Measurements from ENCODE around the gene DIPK2A.
A peak's percentile ranks its signal among the peaks of the same experiment; 100 is the strongest.

Gene DIPK2A

DNA sequence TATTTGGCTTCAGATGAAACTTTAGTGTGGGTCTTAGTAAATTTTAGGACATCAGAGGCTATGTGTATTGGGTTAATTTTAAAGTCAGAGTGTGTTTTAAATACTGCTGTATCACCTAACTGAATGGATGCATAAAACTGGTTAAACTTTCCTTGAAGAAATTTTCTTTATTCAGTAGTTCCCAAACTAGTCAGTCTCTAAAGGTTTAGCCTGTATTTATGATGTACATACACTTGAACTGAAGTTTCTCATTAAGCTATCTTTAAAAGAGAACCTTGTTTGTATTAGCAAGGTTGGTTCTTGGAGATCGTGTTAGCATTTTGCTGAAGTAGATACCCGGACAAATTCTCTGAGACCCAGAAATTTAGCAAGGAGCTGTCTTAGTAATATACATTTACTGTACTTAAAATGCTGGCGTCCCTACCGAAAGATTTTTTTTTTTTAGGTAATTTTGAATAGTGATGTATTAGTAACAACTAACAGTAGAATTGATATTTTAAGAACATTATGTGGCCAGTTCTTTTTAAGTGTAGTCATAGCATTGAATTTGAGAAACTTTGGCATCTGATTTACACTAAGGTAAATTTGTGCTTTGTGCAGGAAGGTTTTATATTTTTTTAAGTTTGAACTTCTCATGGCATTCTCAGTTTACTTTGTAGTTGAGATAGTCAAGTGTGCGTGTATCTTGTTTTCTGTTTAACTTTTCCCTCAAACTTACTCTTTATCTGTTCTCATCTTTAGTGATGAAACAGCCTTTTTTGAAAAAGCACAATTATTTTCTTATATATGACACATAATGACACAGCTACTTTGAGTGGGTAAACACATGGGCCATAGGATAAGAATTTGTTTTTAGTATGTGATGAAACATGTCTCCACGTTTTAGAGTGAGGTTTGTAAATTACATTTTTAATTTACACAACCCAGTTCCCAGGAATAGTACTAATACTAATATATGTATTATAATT is 2.9 kb downstream of the DIPK2A start:
- no peak for DNase-seq

DNA sequence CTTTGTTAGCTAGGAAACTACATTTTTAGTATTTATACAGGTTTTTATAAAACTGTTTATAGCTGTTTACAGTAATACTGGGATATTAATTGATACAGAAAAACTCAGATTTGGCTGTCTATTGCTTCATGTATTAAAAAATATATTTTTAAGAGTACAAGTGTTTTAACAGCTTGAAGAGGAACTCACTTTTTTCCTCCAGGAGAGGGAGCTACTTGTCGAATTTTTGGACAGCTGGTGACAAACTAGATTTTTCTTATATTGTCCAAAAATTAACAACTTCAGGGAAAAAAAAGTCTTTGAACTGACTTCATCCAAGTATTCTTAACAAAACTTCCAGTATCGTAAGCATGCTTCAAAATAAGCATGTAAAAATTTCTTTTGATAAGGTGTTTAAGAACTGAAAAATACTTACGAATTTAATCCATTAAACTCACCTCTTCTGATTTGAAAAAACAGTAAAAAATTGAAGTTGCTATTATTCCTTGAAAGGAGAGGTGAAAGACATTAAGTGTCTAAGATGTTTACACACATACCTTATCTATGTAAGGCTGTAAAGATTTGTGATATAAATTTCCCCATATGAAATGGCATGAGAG is 4.0 kb downstream of the DIPK2A start:
- DNase-seq: peak; percentile 62 to 63

DNA sequence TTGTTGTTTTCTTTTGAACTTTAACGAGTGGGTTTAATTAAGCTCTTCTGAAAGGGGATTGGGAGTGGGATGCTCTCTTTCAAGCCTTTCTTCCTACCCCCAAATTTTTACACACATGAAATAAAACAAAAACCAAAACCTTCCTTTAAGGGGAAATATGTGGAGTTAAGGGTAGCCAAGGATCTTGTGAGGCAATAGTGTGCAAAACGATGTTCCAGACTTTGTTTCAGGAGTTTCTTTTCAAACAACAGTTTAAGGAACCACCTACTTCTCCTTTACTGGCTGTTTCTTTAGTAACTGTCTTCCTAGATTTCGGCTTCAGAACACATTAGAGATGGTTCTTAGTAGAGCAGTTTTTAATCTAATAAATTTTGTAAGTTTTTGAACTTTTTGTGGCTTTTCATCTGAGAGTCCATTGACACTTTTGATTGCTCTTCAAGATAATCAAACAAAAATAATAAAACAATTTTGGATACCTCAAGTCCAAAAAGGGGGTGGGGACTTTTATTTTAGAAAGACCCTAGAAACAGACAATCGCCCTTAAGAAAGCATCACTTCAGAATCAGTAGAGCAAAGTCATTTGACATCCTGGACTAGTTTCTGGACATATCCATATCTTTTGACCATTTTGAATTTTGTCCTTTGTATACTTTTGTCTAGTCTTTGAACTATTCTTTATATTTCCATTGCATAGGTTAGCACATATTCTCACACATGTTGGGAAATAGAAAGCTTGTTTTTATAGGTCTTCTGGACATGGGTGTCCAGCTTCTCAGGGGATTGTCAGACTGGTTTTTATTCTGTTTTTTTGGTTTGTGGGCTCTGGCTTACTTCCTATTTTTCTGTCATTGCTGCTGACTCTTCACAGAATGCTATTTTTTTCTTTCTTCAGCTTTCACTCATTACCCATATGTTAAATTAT is 6.0 kb downstream of the DIPK2A start:
- peak; percentile 61 to 80 for DNase-seq

DNA sequence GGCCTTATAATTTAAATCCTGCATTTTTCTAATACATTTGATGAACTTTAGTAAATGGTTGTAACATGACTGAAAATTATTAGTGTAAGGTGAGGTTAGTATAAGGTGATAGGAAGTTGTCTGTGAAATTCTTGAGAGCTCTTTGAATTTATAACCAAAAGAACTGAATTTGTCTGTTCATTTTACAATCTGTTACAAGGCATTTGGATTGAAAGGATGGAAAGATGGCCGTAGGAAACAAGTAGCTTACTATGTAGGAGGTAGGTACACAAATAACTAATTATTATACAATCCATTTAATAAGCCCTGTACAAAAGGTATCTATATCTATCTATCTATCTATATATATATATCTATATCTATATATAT is 6.6 kb downstream of the DIPK2A start:
- no peak for DNase-seq

DNA sequence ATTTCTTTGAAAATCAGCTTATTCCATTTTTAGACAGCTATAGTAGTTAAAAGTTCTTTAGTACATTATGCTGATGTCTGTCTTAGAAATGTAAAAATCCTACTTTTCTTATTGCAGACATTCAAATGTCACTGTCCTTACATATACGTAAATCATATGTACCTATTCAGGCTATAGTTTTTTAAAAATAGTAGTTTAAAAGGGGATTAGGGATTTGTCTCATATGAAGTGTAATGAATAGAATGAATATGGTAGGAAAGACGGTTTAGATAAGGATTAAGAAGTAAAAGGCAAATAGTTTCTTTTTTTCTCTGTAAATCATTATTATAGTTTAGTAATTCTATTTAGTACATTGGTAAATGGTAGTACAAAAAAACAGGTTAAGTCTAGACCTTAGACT is 7.4 kb downstream of the DIPK2A start:
- no peak for DNase-seq

DNA sequence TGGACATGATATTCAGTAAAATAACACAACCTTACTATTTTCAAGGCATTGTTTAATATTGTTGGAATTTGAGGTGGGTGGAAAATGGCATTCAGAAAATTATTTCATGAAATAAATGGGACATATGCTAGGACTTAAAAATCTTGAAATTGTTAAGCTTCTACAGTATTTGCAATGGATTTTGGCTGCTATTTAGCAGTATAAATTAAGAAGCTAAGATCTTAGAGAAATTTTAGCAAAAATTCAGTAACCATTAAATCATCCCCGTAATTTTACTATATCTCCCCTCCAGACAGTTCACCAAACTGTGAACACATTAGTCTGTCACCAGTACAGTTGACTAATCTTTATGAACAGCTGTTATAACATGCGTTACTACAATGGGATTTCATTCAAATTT is 8.2 kb downstream of the DIPK2A start:
- no peak for DNase-seq

DNA sequence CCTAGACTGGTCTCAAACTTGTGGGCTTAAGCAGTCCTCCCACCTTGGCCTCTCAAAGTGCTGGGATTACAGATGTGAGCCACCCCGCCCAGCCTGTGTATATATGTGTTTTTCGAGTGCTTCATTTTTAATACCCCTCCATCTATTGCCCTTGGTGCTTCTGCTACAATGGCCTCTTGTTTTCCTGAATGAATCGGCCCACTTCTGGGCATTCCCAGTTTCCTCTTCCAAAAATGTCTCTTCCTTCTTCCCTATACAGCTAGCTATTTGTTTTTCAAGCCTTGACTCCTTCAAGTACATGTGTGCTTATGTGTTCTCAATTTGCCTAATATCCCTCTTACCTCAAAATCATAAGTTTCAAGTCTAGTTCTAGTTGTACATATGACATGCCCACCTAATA is 16.7 kb downstream of the DIPK2A start:
- DNase-seq: no peak

DNA sequence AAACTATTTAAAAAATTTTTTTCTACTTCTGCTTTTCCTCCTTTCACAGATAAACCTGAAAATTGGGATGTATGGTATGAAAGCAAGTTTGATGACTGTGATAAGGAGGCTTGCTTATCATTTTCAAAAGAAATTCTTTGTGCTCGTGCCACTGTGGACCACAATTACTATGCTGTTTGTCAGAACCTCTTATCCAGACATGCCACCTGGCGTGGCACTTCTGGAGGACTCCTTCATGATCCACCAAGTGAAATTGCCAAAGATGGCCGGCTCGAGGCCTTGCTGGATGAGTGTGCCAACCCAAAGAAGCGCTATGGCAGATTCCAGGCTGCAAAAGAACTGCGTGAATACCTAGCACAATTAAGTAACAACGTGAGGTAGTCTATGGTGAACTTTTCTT is 17.8 kb downstream of the DIPK2A start:
- no peak for DNase-seq

DNA sequence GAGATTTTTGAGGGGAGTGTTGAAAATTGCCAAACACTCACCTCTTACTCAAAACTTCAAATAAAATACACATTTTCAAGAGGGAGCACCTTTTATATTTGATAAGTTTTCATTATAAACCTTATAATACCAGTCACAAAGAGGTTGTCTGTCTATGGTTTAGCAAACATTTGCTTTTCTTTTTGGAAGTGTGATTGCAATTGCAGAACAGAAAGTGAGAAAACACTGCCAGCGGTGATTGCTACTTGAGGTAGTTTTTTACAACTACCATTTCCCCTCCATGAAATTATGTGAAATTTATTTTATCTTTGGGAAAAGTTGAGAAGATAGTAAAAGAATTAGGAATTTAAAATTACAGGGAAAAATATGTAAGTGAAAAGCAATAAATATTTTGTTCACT is 20.1 kb downstream of the DIPK2A start:
- no peak for DNase-seq

DNA sequence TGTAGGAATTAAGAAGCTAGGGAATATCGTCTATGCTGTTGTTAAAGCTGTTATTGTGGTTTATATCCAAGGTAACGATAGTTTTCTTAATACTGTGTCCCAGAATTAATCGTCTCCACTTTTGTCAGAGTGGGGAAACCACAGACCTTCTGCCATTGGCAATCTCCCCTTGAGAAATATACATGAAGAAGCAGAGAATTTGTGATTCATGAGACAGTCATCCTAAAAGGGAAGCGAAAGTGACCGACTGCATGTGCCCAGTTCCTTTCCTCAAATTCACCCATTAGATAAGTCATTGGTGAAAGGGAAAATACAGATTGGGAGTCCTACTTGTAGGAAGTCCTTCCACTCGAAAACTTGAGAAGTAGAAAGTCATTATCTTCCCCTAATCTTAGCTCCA is 26.6 kb downstream of the DIPK2A start:
- DNase-seq: peak; percentile 91 to 96

DNA sequence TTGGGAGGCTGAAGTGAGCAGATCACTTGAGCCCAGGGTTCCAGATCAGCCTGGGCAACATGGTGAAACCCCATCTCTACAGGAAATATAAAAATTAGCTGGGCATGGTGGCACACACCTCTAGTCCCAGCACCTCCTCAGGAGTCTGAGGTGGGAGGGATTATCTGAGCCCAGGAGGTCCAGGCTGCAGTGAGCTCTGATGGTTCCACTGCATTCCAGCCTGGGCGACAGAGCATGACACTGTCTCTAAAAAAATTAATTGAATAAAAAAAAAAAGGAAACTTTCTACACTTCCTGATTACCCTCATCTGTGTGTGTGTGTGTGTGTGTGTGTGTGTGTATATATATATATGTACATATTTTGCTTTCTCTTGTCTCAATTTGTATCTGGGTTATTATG is 31.4 kb downstream of the DIPK2A start:
- no peak for DNase-seq

DNA sequence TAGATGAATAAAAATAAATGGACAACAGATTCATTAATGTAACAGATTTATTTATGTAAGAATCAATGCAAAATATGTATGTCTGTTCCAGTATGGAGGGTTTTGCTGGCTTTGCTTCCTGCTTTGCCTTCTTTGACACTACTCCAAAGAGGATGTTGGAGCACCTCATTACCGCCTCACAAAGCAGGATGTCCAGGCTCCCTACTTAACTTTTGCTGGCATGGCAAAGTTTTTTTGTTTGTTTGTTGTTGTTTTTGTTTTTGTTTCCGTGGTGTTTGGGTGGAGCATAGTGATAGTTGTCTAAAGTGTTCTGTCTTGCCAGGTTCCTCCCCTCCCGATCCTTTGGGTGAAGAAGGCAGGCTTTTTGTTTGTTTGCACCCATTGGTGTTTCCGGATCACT is 38.7 kb downstream of the DIPK2A start:
- DNase-seq: no peak

DNA sequence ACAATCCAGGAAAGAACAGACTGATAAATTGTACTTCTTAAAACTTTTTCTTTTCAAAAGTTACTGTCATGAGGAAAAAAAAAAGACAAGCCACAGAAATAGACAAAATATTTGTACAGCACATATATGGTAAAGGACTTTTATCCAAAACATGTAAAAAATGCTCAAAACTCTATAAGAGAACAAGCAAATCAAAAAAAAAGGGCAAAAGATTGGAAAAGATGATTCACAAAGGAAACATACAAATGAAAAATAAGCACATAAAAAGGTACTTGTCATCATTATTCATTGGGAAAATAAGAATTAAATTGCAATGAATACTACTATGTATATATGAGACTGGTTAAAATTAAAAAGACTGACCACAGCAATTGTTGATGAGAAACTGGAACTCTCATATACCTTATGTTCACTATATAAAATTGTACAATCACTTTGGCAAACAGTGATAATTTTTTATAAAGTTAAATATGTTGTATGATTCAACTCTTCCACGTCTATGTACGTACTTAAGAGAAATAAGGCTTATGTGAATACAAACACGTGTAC is 39.7 kb downstream of the DIPK2A start:
- DNase-seq: no peak

DNA sequence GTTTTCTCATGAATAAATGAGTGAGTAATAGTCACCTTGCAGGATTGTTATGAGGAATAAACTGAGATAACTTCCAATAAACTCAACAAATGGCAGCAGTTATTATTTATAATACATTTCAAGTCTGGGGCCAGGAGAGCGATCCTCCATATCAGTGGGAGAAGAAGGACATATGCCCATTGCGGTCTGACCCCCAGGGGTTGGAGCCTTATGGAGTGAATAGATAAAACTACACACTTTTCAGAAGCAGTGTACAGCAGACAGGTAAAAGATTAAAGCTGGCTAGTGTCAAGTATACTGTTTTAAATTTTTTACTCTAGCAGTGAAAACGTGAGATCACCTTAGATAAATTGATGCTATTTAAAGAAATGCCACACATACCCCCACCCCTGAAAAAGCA is 43.5 kb downstream of the DIPK2A start:
- no peak for DNase-seq

DNA sequence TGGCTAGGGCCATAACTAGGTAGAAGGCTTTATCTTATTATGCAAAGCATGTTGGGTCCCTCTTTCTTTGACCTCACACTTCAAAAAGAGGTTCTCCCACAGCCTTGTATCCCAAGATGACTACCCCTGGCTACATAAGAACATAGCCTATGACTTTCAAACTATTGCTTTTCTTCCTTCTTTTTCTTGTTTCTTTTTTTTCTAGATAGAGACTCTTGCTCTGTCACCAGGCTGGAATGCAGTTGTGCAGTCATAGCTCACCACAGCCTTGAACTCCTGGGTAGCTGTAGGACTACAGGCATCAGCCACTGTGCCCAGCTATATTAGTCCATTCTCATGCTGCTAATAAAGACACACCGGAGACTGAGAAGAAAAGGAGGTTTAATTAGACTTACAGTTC is 47.2 kb downstream of the DIPK2A start:
- no peak for DNase-seq

Measured in inflammatory macrophage (primary cell).